K562 (cell line): ENCODE results near the gene ATP2B1. TPM values are rescaled to one million over a fixed set of nuclear protein-coding genes. Genes with fewer than 3 reads are reported as not detected.
A peak's percentile ranks its signal among the peaks of the same experiment; 100 is the strongest.

ENCODE experiments used
- ATAC-seq: fragments of 200-7000 bp; cut with Tn5 transposase; 3 replicates; pipeline ENCODE4 v1.9.1; 2020; ENCODE audit warnings: moderate library complexity
- BruUV-seq: library from RNA; stranded (reverse); fragments of 400-500 nt; replicated peaks from 2 replicates; lab custom pipeline; 2021; lab: Mats Ljungman, UMichigan
- CTCF ChIA-PET: fragments of 300-600 bp; formaldehyde crosslinking; extraction: SDS; loops from one replicate; lab custom pipeline; 2021; ENCODE audit warnings: low intra/inter-chr PET ratio; lab: Yijun Ruan, JAX
- POLR2A ChIA-PET: fragments of 300-600, 350-650 bp; sonication (Branson Sonifier 250); formaldehyde crosslinking; extraction: SDS; loops from one replicate; lab custom pipeline; 2021; ENCODE audit warnings: antibody characterized with exemption, inconsistent platforms; lab: Yijun Ruan, JAX
- DNase-seq, 4 experiments: peaks; one replicate each; pipeline versions ENCODE4 v3.0.0 to v3.0.0-alpha.2; 2011 to 2018; ENCODE audit warnings: low spot score in 3 of 4, mixed read lengths in 3 of 4; ENCODE audit errors: extremely low read depth in 1 of 4
- FAIRE-seq: peaks from 2 replicates; lab custom pipeline; 2011; peaks lifted over from hg19 to GRCh38; lab: Jason Lieb, UNC
- H2AFZ ChIP-seq: 2 replicates; pipeline ENCODE4 v1.6.0; 2011; ENCODE audit warnings: low read depth, low read length, control low read depth, inconsistent platforms
- H3K27ac ChIP-seq: fragments of 200-600 bp; 3 replicates; pipeline ENCODE4 v1.8.0; 2011; ENCODE audit warnings: low read depth, mild to moderate bottlenecking, control low read depth, inconsistent platforms, low read length, moderate library complexity, mixed read lengths; ENCODE audit errors: extremely low read depth
- H3K27me3 ChIP-seq, 2 experiments: fragments of 300-600 bp in 1 of 2; 2 replicates in 1 of 2; 3 replicates in 1 of 2; pipeline versions ENCODE4 v1.6.0 to v1.8.0; 2011; ENCODE audit warnings: inconsistent platforms in 2 of 2, low read length in 2 of 2, mild to moderate bottlenecking in 1 of 2, mixed read lengths in 1 of 2, moderate library complexity in 1 of 2; ENCODE audit not compliant: control insufficient read depth in 2 of 2, insufficient read depth in 2 of 2
- H3K36me3 ChIP-seq: fragments of 300-600 bp; 3 replicates; pipeline ENCODE4 v1.8.0; 2011; ENCODE audit warnings: mild to moderate bottlenecking, low read length, inconsistent platforms; ENCODE audit not compliant: control insufficient read depth, insufficient read depth
- H3K4me1 ChIP-seq, 2 experiments: fragments of 200-600 bp in 1 of 2; replicated peaks in 1 of 2; 2 replicates in 1 of 2; 3 replicates in 1 of 2; pipeline versions ENCODE4 v1.5.1 to v1.8.0; 2011; ENCODE audit warnings: inconsistent platforms in 2 of 2, low read length in 2 of 2, mild to moderate bottlenecking in 1 of 2, mixed read lengths in 1 of 2, moderate library complexity in 1 of 2; ENCODE audit not compliant: control insufficient read depth in 2 of 2, insufficient read depth in 2 of 2
- H3K4me2 ChIP-seq: 2 replicates; pipeline ENCODE4 v1.6.1; 2011; ENCODE audit warnings: low read length, control low read depth, inconsistent platforms, mixed read lengths; ENCODE audit not compliant: insufficient read depth
- H3K4me3 ChIP-seq: fragments of 200-600 bp; sonication (generic), shearing (Covaris generic); 2 replicates; pipeline ENCODE4 v1.5.1; 2016; ENCODE audit warnings: control low read depth, inconsistent platforms
- H3K79me2 ChIP-seq: fragments of 200-600 bp; 3 replicates; pipeline ENCODE4 v1.8.0; 2011; ENCODE audit warnings: low read length, inconsistent platforms; ENCODE audit not compliant: control insufficient read depth, insufficient read depth
- H3K9ac ChIP-seq, 2 experiments: 2 replicates each; pipeline versions ENCODE4 v1.6.0 to v1.6.1; 2011; ENCODE audit warnings: low read depth in 2 of 2, low read length in 2 of 2, control low read depth in 1 of 2, inconsistent platforms in 1 of 2, mild to moderate bottlenecking in 1 of 2, mixed read lengths in 1 of 2; ENCODE audit not compliant: insufficient read depth in 1 of 2
- H3K9me1 ChIP-seq: one replicate; pipeline ENCODE4 v1.6.0; 2011; ENCODE audit warnings: inconsistent platforms, mild to moderate bottlenecking, low read length, moderate library complexity; ENCODE audit not compliant: control insufficient read depth, insufficient read depth
- H3K9me3 ChIP-seq: replicated peaks from 2 replicates; pipeline ENCODE4 v1.5.1; 2011; ENCODE audit warnings: low read depth, low read length, inconsistent platforms; ENCODE audit not compliant: control insufficient read depth, insufficient read depth
- H4K20me1 ChIP-seq: replicated peaks from 2 replicates; pipeline ENCODE4 v1.6.1; 2011; ENCODE audit warnings: low read length, inconsistent platforms, mixed read lengths; ENCODE audit not compliant: control insufficient read depth, insufficient read depth
- NBN ChIP-seq: fragments of 450-650 bp; IDR thresholded peaks from 2 replicates; pipeline ENCODE4 v1.6.1; 2016; ENCODE audit warnings: low read depth, mild to moderate bottlenecking
- RBM25 ChIP-seq: fragments of 200-400 bp; formaldehyde crosslinking; IDR thresholded peaks from 2 replicates; pipeline ENCODE4 v1.6.1; 2018; ENCODE audit warnings: low read length, low read depth, moderate library complexity; ENCODE audit not compliant: severe bottlenecking
- SRSF3 ChIP-seq: fragments of 200-400 bp; formaldehyde crosslinking; IDR thresholded peaks from 2 replicates; pipeline ENCODE4 v1.6.1; 2016; ENCODE audit warnings: mild to moderate bottlenecking, low read length, moderate library complexity; ENCODE audit not compliant: insufficient read depth
- ZBED1 ChIP-seq: IDR thresholded peaks from 2 replicates; pipeline ENCODE4 v1.6.1; 2014
- ZHX1 ChIP-seq: fragments of 150-350 bp; conservative IDR thresholded peaks from 2 replicates; pipeline ENCODE4 v1.6.1; 2014; ENCODE audit warnings: low read length
- WGBS: fragments of 100-300 bp; shearing (Covaris generic); methylation state at CpG from one replicate; pipeline ENCODE4 v1.1.6; 2016; ENCODE audit warnings: low coverage, mixed read lengths; ENCODE audit not compliant: insufficient coverage; ENCODE audit errors: missing lambda C conversion rate; 5-methylcytosine and 5-hydroxymethylcytosine counted together
- in situ Hi-C: fragments of 300-500 bp; cut with MboI; formaldehyde crosslinking; loops from 4 replicates; pipeline ENCODE4 v1.15.0; 2018; ENCODE audit warnings: inconsistent platforms, mixed read lengths
- intact Hi-C: fragments of 100-400 bp; cut with micrococcal nuclease; formaldehyde crosslinking; loops from 2 replicates; pipeline ENCODE4 v1.14.2; 2022
- polyA plus RNA-seq, 8 experiments: library from polyadenylated mRNA; depleted of rRNA in 4 of 8; stranded (reverse) in 5 of 8; unstranded in 3 of 8; fragments of >200 nt; fragmentation: Nextera tagmentation in 2 of 8; fragmentation: Illumina TruSeq in 1 of 8; extraction: Ambion mirVana in 2 of 8; extraction: Trizol in 1 of 8; gene quantifications; 2 replicates each; pipeline versions ENCODE4 v1.2.1 to v1.2.3, GENCODE V29; 2011 to 2014; ENCODE audit warnings: inconsistent platforms in 1 of 8, missing spikeins in 1 of 8
- total RNA-seq, 7 experiments: library from RNA; depleted of rRNA in 6 of 7; stranded (reverse); fragments of >200 nt in 6 of 7; fragmentation: Illumina TruSeq in 2 of 7; extraction: Trizol in 2 of 7; gene quantifications; 2 replicates each; pipeline versions ENCODE4 v1.2.1 to v1.2.3, GENCODE V29; 2011 to 2021; ENCODE audit warnings: low replicate concordance in 1 of 7

Gene ATP2B1
- total and polyA plus RNA-seq, 9 of the 15 experiments (the other 6 are each of a cell fraction or from before 2014, with no cell fraction given): 8.6 to 39.0 (median 27.8) TPM

- no peak for TF ChIP-seq ZHX1
Measured at GRCh38 chr12:89709995-89710872, 1.6 kb upstream of the ATP2B1 start (continued).

GRCh38 chr12:89709157-89709994, 738 bp upstream of the ATP2B1 start:
- POLR2A ChIA-PET: interaction anchor here (0.5 to 1.9 kb wide), 17 partner anchors 8 to 233 kb away, joined by 3 to 12 read pairs (median 3); no protein-coding TSS in a partner anchor
- Histone ChIP-seq H3K9me1 (no peaks in the 10 kb centered on the region), H3K4me3 (peak overlapping the region; percentile 75), H3K36me3 (no peaks in the 10 kb centered on the region), H3K4me1 (peaks cover 12 to 26% of the 10 kb centered on the region in 2 experiments; a peak in 4 of 5 replicates), H3K27me3 (no peaks in the 10 kb centered on the region), H3K9me3 (no peaks in the 10 kb centered on the region), H3K79me2 (peaks cover 39% of the 10 kb centered on the region), H2AFZ (peak overlapping the region; percentile 93), H4K20me1 (peaks cover 13% of the 10 kb centered on the region; the same call in 1 of the 2 replicates), H3K4me2 (peak overlapping the region; percentile 90), H3K27ac (peak overlapping the region; percentile 94), H3K9ac (peak overlapping the region; percentile 82 to 99)
- WGBS: 0% methylated on average over 34 of the region's 103 CpGs
- DNase-seq: peak; percentile 96 to 98 (median 98)
- CTCF ChIA-PET: interaction anchor here (0.7 kb wide), 1 partner anchor 162 kb away, joined by 4 read pairs; no protein-coding TSS in a partner anchor
- in situ Hi-C loops: no loop called here
- peak; percentile 89 for ATAC-seq
- peak; percentile 82 for FAIRE-seq
- no TSS peak for BruUV-seq
- intact Hi-C loops: loop anchor here (2.0 kb wide), 2 partner anchors 45 to 167 kb away; no protein-coding TSS in a partner anchor
- peak; percentile 32 for TF ChIP-seq RBM25
- no peak for TF ChIP-seq ZBED1
- peak; percentile 55; the same call in 1 of the 2 replicates for TF ChIP-seq NBN
- TF ChIP-seq SRSF3: no peak
